Skeletal muscle tissue (tissue), 4 donors: Measurements from ENCODE around the gene PLIN4. TPM values are rescaled to one million over a fixed set of nuclear protein-coding genes. Genes with fewer than 3 reads are reported as not detected.
"Not testable (repeated sequence)": the region's sequence is repeated elsewhere in the genome, so short reads cannot be mapped to it uniquely, and the experiment has no call there.

Experiments used
- H3K27ac ChIP-seq: one replicate; pipeline ENCODE4 v1.7.0; 2013; ENCODE audit warnings: mild to moderate bottlenecking, low read depth, low read length, inconsistent platforms
- H3K27me3 ChIP-seq, 3 donors: one replicate each; pipeline ENCODE4 v1.7.0; 2013; ENCODE audit warnings: low read length in 3 of 3; ENCODE audit not compliant: control insufficient read depth in 3 of 3, insufficient read depth in 3 of 3
- H3K36me3 ChIP-seq, 3 donors: one replicate each; pipeline ENCODE4 v1.7.0; 2013; ENCODE audit warnings: low read length in 3 of 3; ENCODE audit not compliant: control insufficient read depth in 3 of 3, insufficient read depth in 3 of 3
- H3K4me1 ChIP-seq, 3 donors: one replicate each; pipeline ENCODE4 v1.7.0; 2013; ENCODE audit warnings: low read length in 3 of 3, mild to moderate bottlenecking in 3 of 3; ENCODE audit not compliant: control insufficient read depth in 3 of 3, insufficient read depth in 3 of 3
- H3K4me3 ChIP-seq, 3 donors: one replicate each; pipeline ENCODE4 v1.7.0; 2013; ENCODE audit warnings: low read length in 3 of 3
- H3K9ac ChIP-seq, 3 donors: one replicate each; pipeline ENCODE4 v1.7.0; 2013; ENCODE audit warnings: low read length in 3 of 3, mild to moderate bottlenecking in 3 of 3, moderate library complexity in 2 of 3, low read depth in 1 of 3
- H3K9me3 ChIP-seq, 3 donors: one replicate each; pipeline ENCODE4 v1.7.0; 2013; ENCODE audit warnings: low read length in 3 of 3; ENCODE audit not compliant: control insufficient read depth in 3 of 3
- total RNA-seq: library from RNA; depleted of rRNA; stranded (reverse); fragments of >200 nt; gene quantifications from one replicate; pipeline ENCODE4 v1.2.3, GENCODE V29; 2014
- donor health status: Osteomylitis.

The PLIN4 gene, protein sequence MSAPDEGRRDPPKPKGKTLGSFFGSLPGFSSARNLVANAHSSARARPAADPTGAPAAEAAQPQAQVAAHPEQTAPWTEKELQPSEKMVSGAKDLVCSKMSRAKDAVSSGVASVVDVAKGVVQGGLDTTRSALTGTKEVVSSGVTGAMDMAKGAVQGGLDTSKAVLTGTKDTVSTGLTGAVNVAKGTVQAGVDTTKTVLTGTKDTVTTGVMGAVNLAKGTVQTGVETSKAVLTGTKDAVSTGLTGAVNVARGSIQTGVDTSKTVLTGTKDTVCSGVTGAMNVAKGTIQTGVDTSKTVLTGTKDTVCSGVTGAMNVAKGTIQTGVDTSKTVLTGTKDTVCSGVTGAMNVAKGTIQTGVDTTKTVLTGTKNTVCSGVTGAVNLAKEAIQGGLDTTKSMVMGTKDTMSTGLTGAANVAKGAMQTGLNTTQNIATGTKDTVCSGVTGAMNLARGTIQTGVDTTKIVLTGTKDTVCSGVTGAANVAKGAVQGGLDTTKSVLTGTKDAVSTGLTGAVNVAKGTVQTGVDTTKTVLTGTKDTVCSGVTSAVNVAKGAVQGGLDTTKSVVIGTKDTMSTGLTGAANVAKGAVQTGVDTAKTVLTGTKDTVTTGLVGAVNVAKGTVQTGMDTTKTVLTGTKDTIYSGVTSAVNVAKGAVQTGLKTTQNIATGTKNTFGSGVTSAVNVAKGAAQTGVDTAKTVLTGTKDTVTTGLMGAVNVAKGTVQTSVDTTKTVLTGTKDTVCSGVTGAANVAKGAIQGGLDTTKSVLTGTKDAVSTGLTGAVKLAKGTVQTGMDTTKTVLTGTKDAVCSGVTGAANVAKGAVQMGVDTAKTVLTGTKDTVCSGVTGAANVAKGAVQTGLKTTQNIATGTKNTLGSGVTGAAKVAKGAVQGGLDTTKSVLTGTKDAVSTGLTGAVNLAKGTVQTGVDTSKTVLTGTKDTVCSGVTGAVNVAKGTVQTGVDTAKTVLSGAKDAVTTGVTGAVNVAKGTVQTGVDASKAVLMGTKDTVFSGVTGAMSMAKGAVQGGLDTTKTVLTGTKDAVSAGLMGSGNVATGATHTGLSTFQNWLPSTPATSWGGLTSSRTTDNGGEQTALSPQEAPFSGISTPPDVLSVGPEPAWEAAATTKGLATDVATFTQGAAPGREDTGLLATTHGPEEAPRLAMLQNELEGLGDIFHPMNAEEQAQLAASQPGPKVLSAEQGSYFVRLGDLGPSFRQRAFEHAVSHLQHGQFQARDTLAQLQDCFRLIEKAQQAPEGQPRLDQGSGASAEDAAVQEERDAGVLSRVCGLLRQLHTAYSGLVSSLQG (N-terminal part only)
- 15.7 TPM for total RNA-seq

DNA sequence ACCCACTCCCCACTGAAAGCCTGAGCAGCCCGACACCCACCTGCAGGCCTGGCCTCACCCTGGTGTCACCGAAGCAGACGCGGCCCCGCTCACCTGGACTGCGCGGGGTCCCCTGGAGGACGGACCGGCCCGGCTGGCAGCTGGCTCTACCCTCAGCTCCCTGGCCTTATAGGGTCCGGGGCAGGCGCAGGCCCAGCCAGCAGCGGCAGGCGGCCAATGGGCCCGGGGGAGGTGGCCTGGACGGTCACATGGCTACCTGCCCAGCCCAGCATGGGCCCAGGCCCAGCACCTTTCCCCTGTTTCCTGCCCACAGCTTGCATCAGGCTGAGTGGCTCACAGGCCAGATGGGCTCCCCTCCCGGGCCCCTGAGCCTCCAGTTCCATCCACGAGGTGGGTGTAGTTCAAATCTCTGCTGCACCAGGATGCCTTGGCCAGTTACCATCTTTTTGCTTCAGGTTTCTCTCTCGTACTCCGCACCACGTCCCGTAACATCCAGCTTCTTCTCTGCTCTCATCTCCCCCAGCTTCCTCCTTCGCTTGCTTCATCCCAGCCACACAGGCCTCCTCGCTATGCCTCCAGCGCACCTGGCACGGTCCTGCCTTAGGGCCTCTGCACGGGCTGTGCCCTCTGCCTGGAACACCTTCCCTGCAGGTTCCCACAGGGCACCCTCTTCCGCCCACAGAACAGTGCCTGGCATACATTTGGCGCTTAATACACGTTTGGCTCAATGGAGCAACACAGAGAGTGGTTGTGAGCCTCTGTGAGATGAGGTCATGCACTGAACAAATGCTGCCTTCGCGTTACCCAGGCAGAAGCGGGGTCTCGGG lies at the start of gene PLIN4:
Gene PLIN4, minus strand, starts transcription at position 142 of the 827 bp plus-strand sequence. CDS start 214 bp downstream, outside the sequence.
- Histone ChIP-seq H3K4me3 (peak within 1 kb of the TSS; percentile 87 to 90 (median 90)), H3K4me1 (peaks cover 20 to 57% (median 41%) of the 10 kb centered on the region in 3 donors), H3K27me3 (peaks cover 0 to 2% (median 0%) of the 10 kb centered on the region in 3 donors), H3K9me3 (no peaks in the 10 kb centered on the region), H3K9ac (peak within 1 kb of the TSS; percentile 93 to 98 (median 98)), H3K27ac (peak within 1 kb of the TSS; percentile 99), H3K36me3 (peaks cover 7 to 33% (median 16%) of the 10 kb centered on the region in 3 donors)

DNA sequence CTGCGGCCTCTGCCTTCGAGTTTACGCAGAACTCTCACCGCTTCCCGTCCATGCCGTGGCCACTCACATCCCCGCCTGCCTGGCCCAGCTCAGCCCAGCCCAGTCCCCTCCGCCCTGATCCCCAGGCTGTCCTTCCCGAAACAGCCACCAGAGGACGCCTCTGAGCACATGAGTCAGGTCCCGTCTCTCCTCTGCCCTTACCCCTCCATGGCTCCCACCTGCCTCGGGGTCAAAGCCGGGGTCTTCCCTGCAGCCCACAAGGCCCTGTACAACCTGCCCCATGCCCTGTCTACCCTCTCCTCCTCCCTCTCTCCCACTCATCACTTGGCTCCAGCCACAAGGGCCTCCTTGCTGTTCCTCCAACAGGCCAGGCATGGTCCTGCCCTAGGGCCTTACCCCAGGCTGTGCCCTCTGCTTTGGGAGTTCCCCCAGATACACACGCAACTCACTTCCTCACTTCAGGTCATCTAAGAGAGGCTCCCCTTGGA lies 49.3 kb upstream of the PLIN4 start:
- H3K27ac ChIP-seq, result peak overlapping the region; percentile 58
- no peak overlapping the region for H3K9ac ChIP-seq
- H3K27me3 ChIP-seq, result peaks cover 0 to 2% (median 0%) of the 10 kb centered on the region in 3 donors
- peaks cover 0 to 5% (median 2%) of the 10 kb centered on the region in 3 donors for H3K4me1 ChIP-seq
- no peaks in the 10 kb centered on the region for H3K9me3 ChIP-seq
- H3K4me3 ChIP-seq, result no peak overlapping the region
- no peaks in the 10 kb centered on the region for H3K36me3 ChIP-seq

DNA sequence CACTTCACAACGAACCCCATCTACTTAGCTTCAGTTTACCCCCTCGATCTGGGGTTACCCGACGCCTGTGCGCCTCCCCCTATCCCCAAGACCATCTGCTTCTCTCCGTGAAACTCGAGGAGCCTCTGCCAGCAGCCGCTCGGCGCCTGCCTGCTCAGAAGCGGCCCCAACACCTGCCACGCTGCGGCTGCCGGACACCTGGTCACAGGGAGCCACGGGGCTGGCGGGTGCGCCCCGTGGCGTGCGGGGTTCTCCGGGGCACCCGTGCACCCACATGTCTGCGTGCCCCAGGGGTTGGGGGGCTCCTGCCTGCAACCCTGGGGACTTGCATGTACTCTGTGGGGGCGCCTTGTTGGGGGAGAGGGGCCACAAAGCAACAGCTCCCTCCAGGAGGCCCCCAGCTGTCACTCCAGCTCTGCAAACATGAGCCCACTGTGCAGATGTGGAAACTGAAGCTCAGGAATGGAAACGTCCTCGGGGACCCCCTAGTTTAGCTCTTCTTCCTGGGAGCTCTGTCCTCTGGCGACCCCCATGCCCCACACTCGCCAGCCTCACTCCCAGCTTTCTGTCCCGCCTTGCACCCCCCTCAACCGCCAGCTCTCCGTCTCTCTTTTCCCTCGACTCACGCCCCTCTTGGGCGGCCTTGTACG lies 48.2 kb upstream of the PLIN4 start:
- Histone ChIP-seq H3K27ac (peak overlapping the region; percentile 58), H3K27me3 (peaks cover 0 to 2% (median 0%) of the 10 kb centered on the region in 3 donors), H3K4me3 (no peak overlapping the region), H3K9me3 (no peaks in the 10 kb centered on the region), H3K36me3 (no peaks in the 10 kb centered on the region), H3K9ac (no peak overlapping the region), H3K4me1 (peaks cover 0 to 7% (median 2%) of the 10 kb centered on the region in 3 donors)

DNA sequence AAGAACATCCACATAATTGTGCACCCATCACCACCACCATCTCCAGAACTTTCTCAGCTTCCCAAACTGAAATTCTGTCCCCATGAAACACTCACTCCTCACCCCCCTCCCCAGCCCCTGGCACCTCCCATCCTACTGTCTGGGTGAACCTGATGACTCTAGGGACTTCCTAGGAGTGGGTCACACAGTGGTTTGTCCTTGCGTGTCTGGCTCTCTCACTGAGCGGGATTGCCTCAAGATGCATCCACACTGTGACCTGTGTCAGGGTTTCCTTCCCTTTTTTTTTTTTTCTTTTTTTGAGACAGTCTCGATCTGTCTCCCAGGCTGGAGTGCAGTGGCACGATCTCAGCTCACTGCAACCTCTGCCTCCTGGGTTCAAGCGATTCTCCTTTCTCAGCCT lies 45.3 kb upstream of the PLIN4 start:
- not testable (repeated sequence) for H3K27ac ChIP-seq, H3K27me3 ChIP-seq, H3K9ac ChIP-seq, H3K9me3 ChIP-seq, H3K4me1 ChIP-seq, H3K36me3 ChIP-seq, H3K4me3 ChIP-seq

DNA sequence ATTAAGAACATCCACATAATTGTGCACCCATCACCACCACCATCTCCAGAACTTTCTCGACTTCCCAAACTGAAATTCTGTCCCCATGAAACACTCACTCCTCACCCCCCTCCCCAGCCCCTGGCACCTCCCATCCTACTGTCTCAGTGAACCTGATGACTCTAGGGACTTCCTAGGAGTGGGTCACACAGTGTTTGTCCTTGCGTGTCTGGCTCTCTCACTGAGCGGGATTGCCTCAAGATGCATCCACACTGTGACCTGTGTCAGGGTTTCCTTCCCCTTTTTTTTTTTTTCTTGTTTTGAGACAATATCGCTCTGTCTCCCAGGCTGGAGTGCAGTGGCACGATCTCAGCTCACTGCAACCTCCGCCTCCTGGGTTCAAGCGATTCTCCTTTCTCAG lies 43.8 kb upstream of the PLIN4 start:
- H3K27me3 ChIP-seq, H3K36me3 ChIP-seq, H3K27ac ChIP-seq, H3K9me3 ChIP-seq, H3K4me3 ChIP-seq, H3K9ac ChIP-seq: not testable (repeated sequence)
- peaks cover 0 to 14% (median 2%) of the 10 kb centered on the region in 3 donors for H3K4me1 ChIP-seq

DNA sequence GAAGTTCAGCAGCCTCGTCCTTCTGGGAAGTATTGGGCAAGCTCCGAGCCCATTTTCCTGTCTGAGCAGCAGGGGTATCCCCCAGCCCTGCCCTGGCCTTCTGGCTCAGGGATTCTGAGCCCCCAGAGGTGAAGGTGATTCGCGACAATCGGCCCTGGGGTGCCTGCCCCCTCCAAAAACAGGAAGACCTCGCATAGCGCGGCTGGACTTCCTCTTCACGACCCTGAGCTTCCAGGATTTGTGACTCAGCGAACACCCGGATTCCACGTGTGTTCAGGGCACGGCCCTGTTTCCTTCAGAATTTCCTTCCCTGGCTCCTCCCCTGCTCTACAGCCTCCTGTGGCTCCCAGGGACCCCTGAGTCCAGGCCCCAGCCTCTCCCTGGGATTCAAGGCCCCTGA lies 41.3 kb upstream of the PLIN4 start, which contains the start of gene SEMA6B:
Gene SEMA6B, minus strand, starts transcription at position 116 of the 400 bp plus-strand sequence. CDS start 1,227 bp downstream, outside the sequence.
- Histone ChIP-seq H3K27ac (peak within 1 kb of the TSS; percentile 80), H3K9ac (peak within 1 kb of the TSS; percentile 36 to 60 (median 50)), H3K36me3 (peaks cover 0 to 4% (median 0%) of the 10 kb centered on the region in 3 donors)

DNA sequence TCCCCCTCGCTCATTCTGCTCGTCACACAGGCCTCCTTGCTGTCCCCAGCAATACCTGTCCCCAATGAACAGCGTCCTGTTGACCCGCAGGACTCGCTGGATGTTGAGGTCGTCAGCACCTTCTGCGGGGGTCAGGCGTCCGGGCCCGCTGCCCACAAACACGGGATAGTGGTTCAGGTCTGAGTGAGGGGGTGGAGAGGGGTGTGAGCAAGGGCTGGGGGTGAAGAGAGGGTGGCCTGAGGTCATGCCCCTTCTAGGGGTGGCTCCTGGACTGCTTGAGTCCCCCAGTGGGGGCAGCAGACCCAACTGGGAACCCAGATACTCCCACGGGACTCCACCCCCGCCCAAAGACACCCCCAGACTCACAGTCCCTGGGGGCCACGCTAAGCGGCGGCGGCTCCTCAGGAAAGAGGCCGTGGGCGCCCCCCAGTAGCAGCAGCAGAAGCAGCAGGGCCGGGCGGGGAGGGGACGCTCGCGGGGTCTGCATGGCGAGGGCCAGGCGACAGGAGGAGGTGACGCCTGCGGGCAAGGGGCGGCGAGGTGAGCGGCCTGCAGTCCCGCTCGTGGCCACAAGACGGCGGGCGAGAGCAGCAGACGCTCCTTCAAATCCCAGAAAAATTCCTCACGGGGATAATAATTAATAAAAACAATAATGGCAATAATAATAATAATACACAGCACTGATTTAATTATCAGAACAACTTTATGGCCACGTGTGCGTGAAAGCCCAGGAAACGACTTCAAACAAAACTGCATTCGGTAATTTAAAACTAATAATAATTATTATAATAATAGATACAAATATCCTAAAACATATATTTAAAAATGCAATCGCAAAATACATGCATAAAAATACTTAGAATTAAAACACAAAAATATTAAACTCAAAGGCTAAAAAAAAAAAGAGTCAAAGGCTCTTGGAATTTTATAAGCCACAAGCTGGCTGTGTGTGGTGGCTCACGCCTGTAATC lies 40.0 kb upstream of the PLIN4 start:
- peak overlapping the region in 1 of 3 donors; percentile 50 for H3K9ac ChIP-seq
- peak overlapping the region; percentile 80 for H3K27ac ChIP-seq

More for the DNA sequence above, 41.3 kb upstream of the PLIN4 start, which contains the start of gene SEMA6B:
- Histone ChIP-seq H3K4me3 (peak within 1 kb of the TSS; percentile 24 to 63 (median 52)), H3K4me1 (peaks cover 0 to 12% (median 2%) of the 10 kb centered on the region in 3 donors), H3K9me3 (no peaks in the 10 kb centered on the region), H3K27me3 (no peaks in the 10 kb centered on the region)

More for the DNA sequence above, 40.0 kb upstream of the PLIN4 start:
- Histone ChIP-seq H3K4me1 (peaks cover 0 to 12% (median 2%) of the 10 kb centered on the region in 3 donors), H3K27me3 (no peaks in the 10 kb centered on the region), H3K36me3 (peaks cover 0 to 7% (median 0%) of the 10 kb centered on the region in 3 donors), H3K9me3 (no peaks in the 10 kb centered on the region), H3K4me3 (peak overlapping the region in 2 of 3 donors; percentile 14 to 22)
